GM18505 (cell line): ENCODE data around the gene RPAP3.

Experiments
- ATAC-seq: cut with Tn5 transposase; IDR thresholded peaks from one replicate; pipeline ENCODE4 v1.9.1; 2021; ENCODE audit not compliant: unreplicated experiment
- POLR2A ChIP-seq: IDR thresholded peaks from 4 replicates; pipeline ENCODE4 v1.6.1; 2011; ENCODE audit warnings: borderline replicate concordance; ENCODE audit not compliant: insufficient read depth, insufficient read length; ENCODE audit errors: extremely low read depth

RPAP3 gene

GRCh38 chr12:47747596-47748506 lies 42.0 kb upstream of the RPAP3 start:
- no peak for ATAC-seq

GRCh38 chr12:47747126-47747525 lies 41.3 kb upstream of the RPAP3 start:
- TF ChIP-seq POLR2A: no peak
- no peak for ATAC-seq

More at GRCh38 chr12:47747596-47748506, 42.0 kb upstream of the RPAP3 start:
- no peak for TF ChIP-seq POLR2A

GRCh38 chr12:47746523-47746922 lies 40.7 kb upstream of the RPAP3 start:
- ATAC-seq: no peak
- TF ChIP-seq POLR2A: no peak

- ATAC-seq: no peak
- no peak for TF ChIP-seq POLR2A
Observed at GRCh38 chr12:47746073-47746472, 40.2 kb upstream of the RPAP3 start.

- TF ChIP-seq POLR2A: no peak
Observed at GRCh38 chr12:47745485-47746041, 39.7 kb upstream of the RPAP3 start.

GRCh38 chr12:47744778-47745436 lies 39.1 kb upstream of the RPAP3 start:
- ATAC-seq: no peak
- no peak for TF ChIP-seq POLR2A

More at GRCh38 chr12:47745485-47746041, 39.7 kb upstream of the RPAP3 start:
- no peak for ATAC-seq

- ATAC-seq: no peak
Observed at GRCh38 chr12:47744005-47744651, 38.3 kb upstream of the RPAP3 start.

GRCh38 chr12:47743311-47743860 lies 37.6 kb upstream of the RPAP3 start:
- no peak for TF ChIP-seq POLR2A
- no peak for ATAC-seq

More at GRCh38 chr12:47744005-47744651, 38.3 kb upstream of the RPAP3 start:
- TF ChIP-seq POLR2A: no peak

GRCh38 chr12:47742253-47742825 lies 36.5 kb upstream of the RPAP3 start:
- TF ChIP-seq POLR2A: no peak
- ATAC-seq: no peak

GRCh38 chr12:47741340-47741703 lies 35.5 kb upstream of the RPAP3 start:
- no peak for ATAC-seq
- TF ChIP-seq POLR2A: no peak

GRCh38 chr12:47740606-47741339 lies 34.9 kb upstream of the RPAP3 start:
- ATAC-seq: peak; percentile 32

GRCh38 chr12:47739979-47740378 lies 34.1 kb upstream of the RPAP3 start:
- TF ChIP-seq POLR2A: no peak
- ATAC-seq: peak; percentile 45

More at GRCh38 chr12:47740606-47741339, 34.9 kb upstream of the RPAP3 start:
- no peak for TF ChIP-seq POLR2A
